HTR-8/SVneo (cell line): Measurements from ENCODE around the gene CCDC158.
"Not testable (repeated sequence)": the region's sequence is repeated elsewhere in the genome, so short reads cannot be mapped to it uniquely, and the experiment has no call there.

ENCODE experiments used
- DNase-seq: peaks from one replicate; pipeline ENCODE4 v3.0.0; 2011; ENCODE audit warnings: low spot score, mixed read lengths; ENCODE audit not compliant: insufficient read length
- FAIRE-seq: peaks from 2 replicates; lab custom pipeline; 2011; peaks lifted over from hg19 to GRCh38; lab: Jason Lieb, UNC

The CCDC158 gene

DNA sequence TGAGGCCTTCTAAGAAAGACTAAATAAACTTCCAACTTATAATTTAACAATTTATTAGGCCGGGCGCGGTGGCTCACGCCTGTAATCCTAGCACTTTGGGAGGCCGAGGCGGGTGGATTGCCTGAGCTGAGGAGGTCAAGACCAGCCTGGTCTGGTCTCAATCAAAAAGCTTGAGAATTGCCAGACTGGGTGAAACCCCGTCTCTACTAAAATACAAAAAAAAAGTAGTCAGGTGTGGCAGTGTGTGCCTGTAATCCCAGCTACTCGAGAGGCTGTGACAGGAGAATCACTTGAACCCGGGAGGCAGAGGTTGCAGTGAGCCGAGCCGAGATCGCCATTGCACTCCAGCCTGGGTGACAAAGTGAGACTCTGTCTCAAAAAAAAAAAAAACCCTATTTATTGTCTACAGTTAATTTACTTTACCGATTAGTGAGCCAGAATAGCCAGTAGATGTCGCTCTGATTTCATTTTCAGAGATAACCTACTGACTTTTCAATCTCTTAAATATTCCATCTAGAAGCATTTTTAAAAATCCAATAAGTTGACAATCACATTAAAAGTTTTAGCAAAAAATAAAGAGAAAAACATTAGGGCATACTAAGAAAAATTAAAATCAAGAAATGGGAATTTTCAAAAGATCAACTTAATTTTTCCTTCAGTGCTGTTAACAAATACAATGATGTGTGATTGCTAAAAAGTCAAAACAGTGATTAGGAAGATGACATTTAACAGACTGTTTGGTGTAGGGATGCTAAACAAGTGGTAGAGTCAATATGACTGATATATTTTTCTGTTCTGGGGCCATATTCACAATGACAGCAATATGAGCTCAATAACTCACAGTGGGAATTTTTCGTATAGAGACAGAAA lies 9.8 kb upstream of the CCDC158 start:
- no peak for FAIRE-seq

DNA sequence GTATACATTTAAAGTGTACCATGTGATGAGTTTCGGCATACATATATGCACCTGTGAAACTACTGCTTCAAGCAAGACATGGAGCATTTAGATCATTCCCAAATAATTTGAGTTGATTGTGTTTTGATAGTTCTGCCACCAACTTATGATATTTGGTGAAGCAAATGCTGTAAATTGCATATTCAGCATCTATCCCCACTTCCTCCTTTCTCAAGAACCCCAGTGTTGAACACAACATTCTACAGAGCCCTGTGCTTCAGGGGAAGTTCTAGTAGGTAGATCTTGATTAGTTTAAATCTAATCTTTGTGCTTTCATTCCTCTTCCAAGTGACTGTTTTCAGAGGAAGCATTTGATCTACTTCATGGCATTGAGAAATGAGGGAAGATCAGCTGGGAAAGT lies 8.7 kb upstream of the CCDC158 start:
- DNase-seq (no peak), FAIRE-seq (no peak)

More for the DNA sequence above, 9.8 kb upstream of the CCDC158 start:
- peak; percentile 42 for DNase-seq

DNA sequence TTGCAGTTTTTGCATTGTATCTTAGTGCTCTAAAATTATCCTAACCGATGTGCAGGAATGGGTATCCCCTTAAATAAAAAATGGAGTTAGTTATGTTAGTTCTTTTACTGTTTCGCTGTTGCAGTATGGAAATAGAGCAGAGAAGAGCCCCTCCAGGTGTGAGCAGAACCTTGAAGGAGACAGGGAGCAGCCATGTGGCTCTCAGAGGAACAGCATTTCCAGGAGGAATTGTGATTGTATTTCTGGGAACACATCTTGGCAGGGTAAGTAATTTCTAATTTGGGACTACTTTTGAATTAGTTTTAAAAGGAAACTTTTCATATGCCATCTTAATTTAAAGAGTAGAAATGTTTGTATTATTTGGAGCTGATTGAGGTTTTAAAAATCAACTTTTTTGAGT lies 5.3 kb upstream of the CCDC158 start:
- DNase-seq (no peak), FAIRE-seq (no peak)

DNA sequence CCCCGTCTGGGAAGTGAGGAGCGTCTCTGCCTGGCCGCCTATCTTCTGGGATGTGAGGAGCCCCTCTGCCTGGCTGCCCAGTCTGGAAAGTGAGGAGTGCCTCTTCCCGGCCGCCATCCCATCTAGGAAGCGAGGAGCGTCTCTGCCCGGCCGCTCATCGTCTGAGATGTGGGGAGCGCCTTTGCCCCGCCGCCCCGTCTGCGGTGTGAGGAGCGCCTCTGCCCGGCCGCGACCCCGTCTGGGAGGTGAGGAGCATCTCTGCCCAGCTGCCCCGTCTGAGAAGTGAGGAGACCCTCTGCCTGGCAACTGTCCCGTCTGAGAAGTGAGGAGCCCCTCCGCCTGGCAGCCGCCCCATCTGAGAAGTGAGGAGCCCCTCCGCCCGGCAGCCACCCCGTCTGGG lies 2.2 kb upstream of the CCDC158 start:
- FAIRE-seq, DNase-seq: not testable (repeated sequence)

DNA sequence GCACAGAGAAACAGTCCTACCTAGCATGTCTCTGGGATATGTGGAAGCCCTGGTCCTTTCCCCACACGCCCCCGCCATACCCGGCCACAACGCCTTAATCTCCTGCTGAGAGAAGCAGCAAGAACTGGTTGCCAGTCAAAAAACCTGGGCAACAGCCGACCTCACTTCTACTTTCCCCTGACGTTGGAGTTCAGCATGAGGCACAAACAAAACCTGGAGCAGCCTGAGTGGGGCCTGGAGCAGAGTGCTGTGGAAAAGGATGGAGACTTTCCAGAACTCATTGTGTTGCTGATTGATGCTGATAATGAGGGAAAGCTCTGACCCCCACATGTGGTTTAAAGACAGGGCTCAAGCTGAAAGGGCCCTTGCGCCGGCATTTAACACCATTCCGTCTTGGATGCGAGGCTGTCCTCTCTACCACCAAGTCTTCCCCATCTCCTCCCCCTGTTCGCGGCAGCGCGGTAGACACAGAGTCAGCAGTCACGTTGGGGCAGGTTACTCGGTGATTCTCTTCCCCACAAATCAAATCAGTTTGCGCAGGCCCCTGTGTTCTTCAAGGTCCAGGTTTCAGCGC lies 666 bp downstream of the CCDC158 start:
- FAIRE-seq, result no peak
- no peak for DNase-seq

DNA sequence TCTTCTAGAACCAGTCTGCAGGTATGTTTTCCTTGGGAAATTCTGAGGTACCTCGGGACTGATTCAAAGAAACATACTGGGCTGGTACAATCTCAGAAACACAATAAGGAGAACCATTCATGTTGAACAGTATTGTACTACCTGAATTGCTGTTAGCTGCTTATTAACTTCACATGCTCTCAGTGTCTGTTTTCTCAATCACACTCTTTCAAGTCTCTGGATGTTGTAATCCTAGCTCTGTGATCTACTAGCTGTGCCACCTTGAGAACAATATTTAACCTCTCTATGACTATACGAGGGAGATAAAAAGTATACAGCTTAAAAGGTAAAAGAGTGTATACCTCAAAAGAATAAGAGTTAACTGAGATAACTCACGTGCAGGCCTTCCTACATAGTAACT lies 10.3 kb downstream of the CCDC158 start:
- FAIRE-seq (no peak), DNase-seq (no peak)

DNA sequence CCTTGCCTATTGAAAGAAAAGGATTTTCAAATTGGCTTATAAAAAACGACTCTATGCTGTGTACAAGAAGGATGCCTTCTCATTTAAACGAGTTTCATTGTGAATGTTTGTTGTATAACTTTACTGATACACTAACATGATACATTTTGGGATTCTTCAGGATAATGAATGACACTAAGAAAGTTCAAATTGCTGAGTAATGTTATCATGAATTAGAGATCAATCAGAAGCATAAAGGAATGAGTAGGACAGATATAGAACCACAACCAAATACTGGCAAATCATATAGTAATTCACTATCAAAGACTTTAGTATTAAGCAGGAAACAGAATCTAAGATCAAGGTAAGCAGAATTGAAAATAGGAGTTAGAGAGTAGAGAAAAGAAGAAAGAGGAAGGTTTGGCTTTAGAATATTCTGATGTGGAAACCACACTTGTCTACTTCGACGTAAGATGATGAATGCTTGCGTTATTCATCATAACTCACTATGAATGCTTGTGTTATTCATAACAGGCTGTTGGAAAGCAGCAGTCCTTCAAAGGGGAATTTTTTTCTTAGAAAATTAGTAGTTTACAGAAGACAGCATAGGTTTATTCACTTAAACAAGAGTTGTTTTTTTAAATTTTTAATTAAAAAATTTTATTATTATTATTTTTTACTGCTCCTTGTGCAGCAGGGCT lies 13.4 kb downstream of the CCDC158 start:
- DNase-seq (no peak), FAIRE-seq (no peak)

DNA sequence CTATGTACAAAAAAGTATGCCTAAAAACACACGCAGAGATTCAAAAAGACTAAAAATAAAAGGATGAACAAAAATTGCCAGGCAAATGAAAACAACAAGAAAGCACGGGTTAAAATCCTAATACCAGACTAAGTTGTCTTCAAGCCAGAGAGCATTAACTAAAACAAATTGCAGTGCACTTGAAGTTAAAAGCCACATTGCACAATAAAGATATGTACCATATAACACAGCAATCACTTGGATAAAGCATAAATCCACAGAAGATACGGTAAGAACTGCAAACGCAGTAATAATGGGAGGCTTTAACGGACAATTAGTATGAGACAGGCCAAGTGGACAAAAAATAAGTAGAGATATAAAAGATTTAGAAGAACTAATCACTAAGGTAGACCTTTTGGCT lies 14.9 kb downstream of the CCDC158 start:
- no peak for DNase-seq
- FAIRE-seq, result no peak

DNA sequence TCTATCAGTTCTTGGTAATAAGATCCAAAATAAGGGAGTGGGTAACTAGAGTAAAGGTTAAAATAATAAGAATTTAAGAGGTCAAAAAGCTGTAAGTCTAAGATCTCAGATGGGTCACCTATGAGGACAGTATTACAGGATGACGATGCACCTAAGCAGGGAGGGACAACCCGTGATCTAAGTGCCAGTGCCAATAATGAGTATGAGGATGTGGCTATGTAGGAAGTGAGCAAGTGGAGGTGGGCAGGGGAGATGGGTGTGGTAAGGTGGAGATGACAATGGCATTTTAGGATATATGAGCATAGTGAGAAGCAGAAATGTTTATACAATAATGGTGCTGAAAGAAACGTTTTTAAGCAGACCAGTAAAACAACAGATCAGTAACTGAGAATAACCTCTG lies 19.3 kb downstream of the CCDC158 start:
- no peak for FAIRE-seq

DNA sequence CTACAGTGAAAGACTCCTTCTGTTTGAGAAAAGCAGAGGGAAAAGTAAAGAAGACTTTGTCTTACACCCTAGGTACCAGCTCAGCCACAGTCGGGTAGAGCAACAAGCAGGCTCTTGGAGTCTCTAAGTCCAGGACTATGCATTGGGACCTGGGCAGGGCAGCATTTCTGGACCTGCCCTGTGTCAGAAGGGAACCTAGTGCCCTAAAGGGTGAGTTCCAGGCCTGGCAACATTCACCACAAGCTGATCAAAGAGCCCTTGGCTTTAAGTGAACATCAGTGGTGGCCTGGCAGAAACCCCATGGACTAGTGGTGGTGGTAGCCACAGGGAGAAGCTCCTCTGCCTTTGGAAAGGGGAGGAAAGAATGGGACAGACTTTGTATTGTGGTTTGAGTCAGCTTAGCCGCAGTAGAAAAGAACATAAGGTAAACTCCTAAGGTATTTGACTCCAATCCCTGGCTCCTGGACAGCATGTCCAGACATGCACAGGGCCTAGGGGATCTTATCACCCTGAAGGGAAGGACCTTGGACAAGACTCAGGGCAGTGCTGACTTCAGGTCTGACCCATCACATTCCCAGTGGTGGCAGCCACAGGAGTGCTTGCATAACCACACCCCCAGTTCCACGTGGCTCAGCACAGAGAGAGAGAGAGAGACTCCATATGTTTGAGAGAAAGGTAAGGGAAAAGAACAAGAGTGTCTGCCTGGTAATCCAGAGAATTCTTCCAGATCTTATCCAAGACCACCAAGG lies 32.6 kb downstream of the CCDC158 start:
- DNase-seq (no peak), FAIRE-seq (no peak)

More for the DNA sequence above, 19.3 kb downstream of the CCDC158 start:
- no peak for DNase-seq

DNA sequence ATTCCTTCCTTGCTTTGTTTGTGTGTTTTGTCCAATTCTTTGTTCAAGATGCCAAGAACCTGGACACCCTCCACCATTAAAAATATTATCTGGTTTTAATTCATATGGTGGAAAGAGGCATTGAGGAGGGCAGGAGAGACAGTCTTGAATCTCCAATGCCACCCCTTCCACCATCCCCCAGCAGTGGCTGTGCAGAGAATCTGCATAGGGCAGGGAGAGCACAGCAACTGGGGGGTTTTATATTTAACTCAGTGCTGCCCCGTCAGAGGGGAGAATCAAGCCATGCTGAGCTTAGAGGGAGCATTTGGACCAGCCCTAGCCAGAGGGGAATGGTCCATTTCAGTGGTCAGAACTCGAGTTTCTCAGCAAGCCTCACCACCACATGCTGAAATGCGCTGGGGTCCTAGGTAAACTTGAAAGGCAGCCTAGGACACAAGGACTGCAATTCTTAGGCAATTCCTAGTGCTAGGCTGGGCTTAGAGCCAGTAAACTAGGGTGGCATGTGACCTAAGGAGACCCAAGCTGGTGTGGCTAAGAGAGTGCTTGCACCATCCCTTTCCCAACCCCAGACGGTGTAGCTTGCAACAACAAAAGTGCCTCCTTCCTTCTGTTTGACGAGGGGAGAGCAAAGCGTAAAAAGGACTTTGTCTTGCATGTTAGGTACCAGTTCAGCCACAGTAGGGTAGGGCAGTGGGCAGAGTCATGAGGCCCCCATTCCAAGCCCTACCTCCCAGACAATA lies 34.2 kb downstream of the CCDC158 start:
- FAIRE-seq, result no peak
- DNase-seq, result no peak

DNA sequence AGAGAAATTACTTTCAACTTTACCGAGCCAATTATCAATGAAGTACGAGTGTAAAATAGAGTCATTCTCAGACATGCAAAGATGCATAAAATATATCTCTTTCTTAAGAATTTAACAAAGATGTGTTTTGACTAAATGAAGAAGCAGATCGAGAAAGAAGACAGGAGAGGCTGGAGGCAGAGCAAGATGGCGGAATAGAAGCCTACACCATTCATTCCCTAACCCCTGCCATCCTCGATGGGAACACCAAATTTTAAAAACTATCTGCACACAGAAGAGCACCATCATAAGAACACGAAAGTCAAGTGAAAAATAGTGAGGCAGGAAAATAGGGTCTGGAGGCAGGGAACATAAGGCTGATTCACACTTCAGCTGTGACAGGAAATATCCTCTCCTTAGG lies 35.0 kb downstream of the CCDC158 start:
- DNase-seq (no peak), FAIRE-seq (no peak)

DNA sequence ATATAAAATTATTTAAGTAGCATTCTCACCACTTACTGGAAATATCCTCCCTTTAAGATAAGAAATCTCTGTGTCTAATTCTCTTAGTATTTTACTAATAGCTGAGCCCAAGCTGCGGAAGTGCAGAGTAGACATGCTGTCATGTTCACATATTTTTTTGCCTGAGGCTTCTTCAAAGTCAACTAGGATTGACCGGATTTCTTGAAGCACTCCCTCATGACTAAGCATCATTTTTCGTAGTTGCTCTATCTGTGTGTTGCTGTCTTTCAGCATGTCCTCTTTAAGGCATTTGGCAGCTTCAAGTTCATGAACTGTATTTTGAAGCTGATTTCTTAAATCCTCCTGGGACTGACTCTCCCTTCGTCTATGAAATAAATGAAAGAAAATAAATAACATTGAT lies 36.9 kb downstream of the CCDC158 start:
- no peak for FAIRE-seq

DNA sequence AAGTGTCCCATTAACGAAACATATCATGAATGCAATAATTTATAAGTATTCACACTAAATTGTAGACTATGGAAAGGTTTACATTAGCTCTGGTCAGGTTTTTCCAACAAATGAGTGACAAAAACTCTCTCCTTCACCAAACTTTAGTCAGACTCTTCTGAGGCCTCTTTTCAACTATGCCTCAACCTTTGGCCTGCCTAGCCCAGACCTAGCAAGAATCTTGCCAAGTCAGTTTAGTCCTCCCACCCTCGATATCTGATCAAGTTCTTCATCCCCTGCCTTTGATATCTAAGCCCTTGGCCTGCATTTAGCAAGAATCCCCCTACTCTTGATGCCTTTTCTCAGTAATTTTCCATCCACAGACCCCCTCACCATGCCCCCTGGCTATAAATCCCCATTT lies 37.9 kb downstream of the CCDC158 start:
- DNase-seq, result no peak
- no peak for FAIRE-seq

More for the DNA sequence above, 36.9 kb downstream of the CCDC158 start:
- DNase-seq, result no peak

DNA sequence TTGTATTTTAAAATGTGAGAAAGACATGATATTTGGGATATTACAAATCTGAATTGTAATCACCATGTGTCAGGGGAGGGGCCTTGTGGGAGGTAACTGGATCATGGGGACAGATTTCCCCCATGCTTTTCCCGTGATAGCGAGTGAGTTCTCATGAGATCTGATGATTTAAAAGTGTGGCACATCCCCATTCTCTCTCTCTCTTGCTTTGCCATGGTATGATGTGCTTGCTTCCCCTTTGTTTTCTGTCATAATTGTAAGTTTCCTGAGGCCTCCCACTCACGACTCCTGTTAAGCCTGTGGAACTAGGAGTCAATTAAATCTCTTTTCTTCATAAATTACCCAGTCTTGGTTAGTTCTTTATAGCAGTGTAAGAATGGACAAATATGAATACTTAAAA lies 39.0 kb downstream of the CCDC158 start:
- FAIRE-seq (no peak), DNase-seq (no peak)

DNA sequence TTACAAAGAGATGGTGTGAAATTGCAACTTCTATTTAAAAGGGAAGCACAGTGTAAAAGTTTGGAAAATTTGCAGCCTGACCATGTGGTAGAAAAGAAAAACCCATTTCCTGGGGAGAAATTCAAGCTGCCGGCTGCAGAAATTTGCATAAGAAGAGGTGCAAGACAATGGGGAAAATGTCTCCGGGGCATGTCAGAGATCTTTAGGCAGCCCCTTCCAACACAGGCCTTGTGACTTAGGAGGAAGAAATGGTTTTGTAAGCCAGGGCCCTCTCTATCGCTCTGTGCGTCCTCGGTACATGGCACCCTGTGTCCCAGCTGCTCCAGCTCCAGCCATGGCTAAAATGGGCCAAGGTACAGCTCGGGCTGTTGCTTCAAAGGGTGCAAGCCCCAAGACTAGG lies 40.4 kb downstream of the CCDC158 start:
- FAIRE-seq (no peak), DNase-seq (no peak)

DNA sequence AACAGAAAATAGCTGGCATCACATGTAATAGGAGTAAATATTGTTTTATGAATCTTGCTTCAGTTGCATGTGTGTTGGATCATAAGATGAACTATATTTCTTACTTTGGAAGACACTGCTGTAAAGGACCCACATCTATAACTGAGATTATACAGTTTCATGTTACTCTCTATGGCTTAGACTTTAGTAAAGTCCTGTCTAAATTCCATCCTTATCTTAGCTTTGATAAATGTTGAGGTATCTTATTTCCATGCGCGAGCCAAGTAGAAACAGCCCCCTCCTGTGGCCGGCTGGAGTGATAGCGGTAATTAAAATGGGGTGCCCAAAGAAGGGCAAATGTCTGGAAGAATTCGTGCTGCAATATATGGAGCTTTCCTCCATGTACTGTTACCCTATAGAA lies 43.0 kb downstream of the CCDC158 start:
- DNase-seq, result peak; percentile 19
- no peak for FAIRE-seq

DNA sequence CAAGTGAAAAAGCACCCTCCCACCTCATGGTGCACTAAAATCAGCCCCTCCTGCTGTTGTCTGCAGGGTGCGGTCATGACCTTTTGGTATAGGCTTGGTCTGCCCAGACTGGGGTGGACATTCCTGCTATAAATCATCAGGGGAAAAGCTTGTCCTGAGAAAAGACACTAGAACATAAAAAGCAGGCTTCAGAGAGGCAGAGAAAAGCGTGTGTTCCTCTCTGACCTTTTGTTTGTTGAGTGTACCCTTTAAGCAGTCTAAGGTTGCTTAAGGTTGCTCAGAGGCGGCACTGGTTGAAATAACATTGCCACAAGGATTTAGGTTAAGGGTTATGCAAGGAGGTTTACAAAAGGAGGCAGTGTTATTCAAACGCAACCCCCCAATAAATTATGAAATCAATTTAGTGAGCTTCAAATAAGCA lies 43.5 kb downstream of the CCDC158 start:
- FAIRE-seq (no peak), DNase-seq (no peak)

DNA sequence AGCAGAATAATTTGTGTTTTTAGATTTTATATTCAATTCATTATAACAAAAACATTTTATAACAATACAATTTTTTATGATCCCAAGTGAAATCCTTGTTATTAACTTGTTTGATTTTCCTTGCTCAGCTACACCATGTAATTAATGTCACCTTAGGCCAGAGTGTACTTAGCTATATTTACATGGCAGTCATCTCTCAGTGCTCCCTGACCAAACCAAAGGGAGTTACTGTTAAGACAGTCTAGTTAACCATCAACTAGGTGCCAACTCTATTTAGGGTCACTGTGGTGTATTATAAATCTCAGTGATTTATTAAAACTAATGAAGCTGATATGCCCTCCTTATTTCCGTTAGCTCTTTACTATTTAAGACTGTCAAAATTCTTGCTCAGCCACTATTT lies 44.4 kb downstream of the CCDC158 start:
- DNase-seq (no peak), FAIRE-seq (no peak)

DNA sequence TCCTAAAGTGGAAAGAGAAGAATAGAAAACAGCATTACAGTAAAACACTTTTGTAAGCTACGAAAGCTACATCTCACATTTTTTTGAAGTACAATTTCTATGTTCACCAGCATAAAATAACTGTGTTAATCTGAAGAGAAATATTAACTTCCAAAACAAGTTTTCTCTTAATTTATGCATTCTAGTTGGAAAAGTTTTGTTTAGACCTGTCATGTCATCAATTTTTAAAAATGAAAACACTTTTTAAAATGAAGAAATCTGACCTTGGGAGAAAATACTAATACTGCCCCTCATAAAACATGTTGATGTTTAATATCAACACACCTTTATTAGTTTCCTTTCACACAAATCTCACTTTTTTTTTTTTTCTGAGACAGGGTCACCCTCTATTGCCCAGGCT lies 45.2 kb downstream of the CCDC158 start:
- DNase-seq (no peak), FAIRE-seq (no peak)
